COLO668 (cell line): ENCODE results near the gene SRP9.
"Not testable (repeated sequence)": the region's sequence is repeated elsewhere in the genome, so short reads cannot be mapped to it uniquely, and the experiment has no call there.

Experiments
- DNase-seq: peaks from one replicate; lab custom pipeline; 2025; ENCODE audit not compliant: unreplicated experiment; lab: John Stamatoyannopoulos, UW

The SRP9 gene

DNA sequence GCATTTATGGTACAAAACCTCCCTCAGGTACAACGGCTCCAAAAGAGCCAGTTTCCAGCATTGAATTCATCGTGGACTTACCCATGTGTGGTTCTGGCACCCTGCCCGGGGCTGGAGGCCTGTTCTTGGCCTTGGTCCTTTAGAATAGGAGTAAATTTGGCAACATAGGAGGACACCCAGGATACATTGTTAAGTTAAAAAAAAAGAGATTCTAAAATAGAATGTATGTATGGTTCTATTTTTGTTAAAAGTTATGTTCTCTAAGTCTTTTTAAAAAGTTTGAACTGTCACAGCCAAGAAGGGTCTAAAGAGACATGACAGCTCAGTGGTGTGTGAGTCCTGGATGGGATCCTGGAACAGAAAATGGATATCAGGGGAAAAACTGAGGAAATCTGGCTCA lies 58.2 kb downstream of the SRP9 start:
- no peak for DNase-seq

DNA sequence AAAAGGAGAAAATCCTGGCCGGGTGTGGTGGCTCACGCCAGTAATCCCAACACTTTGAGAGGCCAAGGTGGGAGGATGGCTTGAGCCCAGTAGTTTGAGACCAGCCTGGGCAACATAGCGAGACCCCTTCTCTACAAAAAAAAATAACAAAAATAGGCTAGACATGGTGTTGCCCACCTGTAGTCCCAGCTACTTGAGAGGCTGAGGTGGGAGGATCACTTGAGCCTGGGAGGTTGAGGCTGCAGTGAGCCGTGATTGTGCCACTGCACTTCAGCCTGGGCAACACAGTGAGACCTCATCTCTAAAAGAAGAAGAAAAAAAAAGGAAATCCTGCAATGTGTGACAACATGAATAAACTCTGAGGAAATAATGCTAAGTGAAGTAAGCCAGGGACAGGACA lies 58.7 kb downstream of the SRP9 start:
- not testable (repeated sequence) for DNase-seq

DNA sequence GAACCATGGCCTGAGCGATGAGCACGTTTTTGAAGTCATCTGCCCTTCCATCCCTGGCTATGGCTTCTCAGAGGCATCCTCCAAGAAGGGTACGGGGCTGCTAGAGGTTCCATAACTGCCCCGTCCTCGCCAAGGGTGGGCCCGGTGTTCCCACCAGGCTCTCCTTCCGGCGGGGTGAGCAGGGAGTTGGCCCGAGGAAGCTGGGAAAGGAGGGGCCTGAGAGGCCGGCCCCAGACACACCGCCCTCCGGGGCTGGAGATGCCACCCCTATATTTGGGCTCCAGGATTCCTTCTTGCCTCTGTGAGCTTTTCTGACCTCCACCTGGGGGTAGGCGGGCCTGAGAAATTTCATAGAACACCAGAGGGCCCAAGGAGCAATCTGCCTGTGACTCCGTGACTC lies 61.2 kb downstream of the SRP9 start:
- DNase-seq: no peak
